Measurements from ENCODE around the gene SDHAF2. TPM values are rescaled to one million over a fixed set of nuclear protein-coding genes. Genes with fewer than 3 reads are reported as not detected.
A peak's percentile ranks its signal among the peaks of the same experiment; 100 is the strongest.

Gene SDHAF2
- total RNA-seq, 4 donors from 2014 or later = 65.8 to 122 (median 81.4) TPM

DNA sequence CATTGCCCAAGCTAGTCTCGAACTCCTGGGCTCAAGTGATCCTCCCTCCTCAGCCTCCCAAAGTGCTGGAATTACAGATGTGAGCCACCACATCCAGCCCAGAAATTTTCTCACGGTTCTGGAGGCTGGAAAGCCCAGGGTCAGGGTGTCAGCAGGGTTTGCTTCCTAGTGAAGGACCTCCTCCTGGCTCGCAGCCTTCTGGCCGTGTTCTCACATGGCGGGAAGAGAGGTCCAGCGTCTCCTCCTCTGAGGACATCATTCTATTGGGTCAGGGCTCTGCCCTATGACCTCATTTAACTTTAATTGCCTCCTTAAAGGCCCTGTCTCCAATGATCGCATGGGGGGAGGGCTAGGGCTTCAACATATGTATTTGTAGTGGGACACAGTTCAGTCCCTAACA is 38.1 kb downstream of the SDHAF2 start:
- in situ Hi-C loops (cut with MboI; ENCODE audit: low pct_ligation_motif_present in 1 of 4, low pct_unique_long_range_greater_than_20kb in 1 of 4, low sequenced_read_pairs in 3 of 4) (no loop called here), intact Hi-C loops (cut with DNase I; ENCODE audit: low total_unique reads) (no loop called here)

DNA sequence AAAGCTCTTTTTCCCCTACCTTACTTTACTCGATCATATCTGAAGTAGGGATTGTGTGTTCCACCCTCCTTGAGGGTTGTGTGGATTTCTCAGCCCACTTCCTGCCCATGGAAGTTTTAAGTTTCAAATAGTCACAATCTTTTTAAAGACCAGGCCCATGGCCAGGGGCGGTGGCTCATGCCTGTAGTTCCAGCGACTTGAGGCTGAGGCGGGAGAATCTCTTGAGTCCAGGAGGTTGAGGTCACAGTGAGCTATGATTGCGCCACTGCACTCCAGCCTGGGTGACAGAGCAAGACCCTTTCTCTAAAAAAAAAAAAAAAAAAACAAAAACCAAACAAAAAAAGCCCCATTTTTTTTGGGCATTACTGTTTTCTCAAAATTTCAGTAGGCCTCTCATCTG is 42.4 kb downstream of the SDHAF2 start:
- H3K4me3 ChIP-seq = no peak overlapping the region
- in situ Hi-C loops (cut with MboI; ENCODE audit: low pct_ligation_motif_present in 1 of 4, low pct_unique_long_range_greater_than_20kb in 1 of 4, low sequenced_read_pairs in 3 of 4) = loop anchor here in 3 of 4 donors (10.0 kb wide), 2 partner anchors 53 to 163 kb away; no protein-coding TSS in a partner anchor
- 54 to 72% methylated on average over 4 to 5 of the region's 5 CpGs for WGBS, 2 donors (ENCODE audit: low coverage in 1 of 2)
- TF ChIP-seq EP300 (IDR thresholded peaks at IDR 0.05; ENCODE audit: low read depth) (no peak), POLR2AphosphoS5 (IDR thresholded peaks at IDR 0.05) (no peak), POLR2A (IDR thresholded peaks at IDR 0.05) (no peak)
- TF ChIP-seq, protein P1, sequence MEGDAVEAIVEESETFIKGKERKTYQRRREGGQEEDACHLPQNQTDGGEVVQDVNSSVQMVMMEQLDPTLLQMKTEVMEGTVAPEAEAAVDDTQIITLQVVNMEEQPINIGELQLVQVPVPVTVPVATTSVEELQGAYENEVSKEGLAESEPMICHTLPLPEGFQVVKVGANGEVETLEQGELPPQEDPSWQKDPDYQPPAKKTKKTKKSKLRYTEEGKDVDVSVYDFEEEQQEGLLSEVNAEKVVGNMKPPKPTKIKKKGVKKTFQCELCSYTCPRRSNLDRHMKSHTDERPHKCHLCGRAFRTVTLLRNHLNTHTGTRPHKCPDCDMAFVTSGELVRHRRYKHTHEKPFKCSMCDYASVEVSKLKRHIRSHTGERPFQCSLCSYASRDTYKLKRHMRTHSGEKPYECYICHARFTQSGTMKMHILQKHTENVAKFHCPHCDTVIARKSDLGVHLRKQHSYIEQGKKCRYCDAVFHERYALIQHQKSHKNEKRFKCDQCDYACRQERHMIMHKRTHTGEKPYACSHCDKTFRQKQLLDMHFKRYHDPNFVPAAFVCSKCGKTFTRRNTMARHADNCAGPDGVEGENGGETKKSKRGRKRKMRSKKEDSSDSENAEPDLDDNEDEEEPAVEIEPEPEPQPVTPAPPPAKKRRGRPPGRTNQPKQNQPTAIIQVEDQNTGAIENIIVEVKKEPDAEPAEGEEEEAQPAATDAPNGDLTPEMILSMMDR (IDR thresholded peaks at IDR 0.05) = no peak
- no peaks in the 10 kb centered on the region for H3K9me3 ChIP-seq
- H3K27ac ChIP-seq = peak overlapping the region; percentile 53 to 72 (median 64)
- H3K36me3 ChIP-seq = no peaks in the 10 kb centered on the region
- H3K27me3 ChIP-seq = no peaks in the 10 kb centered on the region
- DNase-seq = no peak
- intact Hi-C loops (cut with DNase I; ENCODE audit: low total_unique reads) = no loop called here
- H3K4me1 ChIP-seq = peaks cover 0 to 27% (median 8%) of the 10 kb centered on the region in 4 donors

More for the DNA sequence above, 38.1 kb downstream of the SDHAF2 start:
- Histone ChIP-seq H3K4me3 (no peak overlapping the region), H3K9me3 (no peaks in the 10 kb centered on the region), H3K27ac (no peak overlapping the region), H3K36me3 (peaks cover 0 to under 1% (median 0%) of the 10 kb centered on the region in 4 donors), H3K27me3 (no peaks in the 10 kb centered on the region), H3K4me1 (peaks cover 0 to 13% (median 0%) of the 10 kb centered on the region in 4 donors)
- 79 to 81% methylated on average over 6 to 7 of the region's 7 CpGs for WGBS, 2 donors (ENCODE audit: low coverage in 1 of 2)
- DNase-seq = no peak
- no peak for TF ChIP-seq POLR2A (IDR thresholded peaks at IDR 0.05)
- TF ChIP-seq, protein P1 (IDR thresholded peaks at IDR 0.05) = no peak
- TF ChIP-seq POLR2AphosphoS5 (IDR thresholded peaks at IDR 0.05) = no peak
- no peak for TF ChIP-seq EP300 (IDR thresholded peaks at IDR 0.05; ENCODE audit: low read depth)

DNA sequence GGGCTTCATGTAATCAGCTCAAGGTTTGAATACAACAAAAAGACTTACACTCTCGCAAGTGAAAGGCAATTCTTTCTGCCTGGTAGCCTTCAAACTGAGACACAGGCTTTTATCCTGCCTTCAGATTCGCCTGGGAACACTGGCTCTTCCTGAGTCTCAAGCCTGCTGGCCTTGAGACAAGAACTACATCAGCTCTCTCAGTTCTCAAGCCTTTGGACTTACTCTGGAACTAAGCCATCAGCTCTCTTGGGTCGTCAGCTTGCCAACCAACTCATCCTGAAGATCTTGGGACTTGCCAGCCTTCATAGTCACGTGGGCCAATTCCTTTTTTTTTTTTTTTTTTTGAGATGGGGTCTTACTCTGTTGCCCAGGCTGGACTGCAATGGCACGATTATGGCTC is 42.9 kb downstream of the SDHAF2 start:
- Histone ChIP-seq H3K4me1 (peaks cover 3 to 33% (median 14%) of the 10 kb centered on the region in 4 donors), H3K9me3 (no peaks in the 10 kb centered on the region), H3K27me3 (no peaks in the 10 kb centered on the region), H3K4me3 (no peak overlapping the region), H3K27ac (peak overlapping the region; percentile 53 to 72 (median 64)), H3K36me3 (no peaks in the 10 kb centered on the region)
- intact Hi-C loops (cut with DNase I; ENCODE audit: low total_unique reads) = no loop called here
- DNase-seq = no peak
- in situ Hi-C loops (cut with MboI; ENCODE audit: low pct_ligation_motif_present in 1 of 4, low pct_unique_long_range_greater_than_20kb in 1 of 4, low sequenced_read_pairs in 3 of 4) = loop anchor here in 3 of 4 donors (10.0 kb wide), 2 partner anchors 52 to 162 kb away; no protein-coding TSS in a partner anchor
- peak in 1 of 3 donors; percentile 14 for TF ChIP-seq POLR2AphosphoS5 (IDR thresholded peaks at IDR 0.05)
- no peak for TF ChIP-seq EP300 (IDR thresholded peaks at IDR 0.05; ENCODE audit: low read depth)
- TF ChIP-seq, protein P1 (IDR thresholded peaks at IDR 0.05) = no peak
- TF ChIP-seq POLR2A (IDR thresholded peaks at IDR 0.05) = no peak
- WGBS, 2 donors (ENCODE audit: low coverage in 1 of 2) = 68% methylated on average over 5 of the region's 5 CpGs; no CpG with 5 or more reads in 1 of the 2 donors

GRCh38 chr11:61473370-61474012 is 43.6 kb downstream of the SDHAF2 start:
- WGBS, 2 donors (ENCODE audit: low coverage in 1 of 2) = 74 to 83% methylated on average over 2 to 3 of the region's 3 CpGs
- no peaks in the 10 kb centered on the region for H3K27me3 ChIP-seq
- no peaks in the 10 kb centered on the region for H3K36me3 ChIP-seq
- H3K4me3 ChIP-seq = no peak overlapping the region
- H3K27ac ChIP-seq = peak overlapping the region; percentile 34 to 72 (median 64)
- TF ChIP-seq POLR2AphosphoS5 (IDR thresholded peaks at IDR 0.05) (no peak), POLR2A (IDR thresholded peaks at IDR 0.05) (no peak)
- TF ChIP-seq, protein P1 (IDR thresholded peaks at IDR 0.05) = no peak
- no peaks in the 10 kb centered on the region for H3K9me3 ChIP-seq
- in situ Hi-C loops (cut with MboI; ENCODE audit: low pct_ligation_motif_present in 1 of 4, low pct_unique_long_range_greater_than_20kb in 1 of 4, low sequenced_read_pairs in 3 of 4) = loop anchor here in 3 of 4 donors (10.0 kb wide), 2 partner anchors 51 to 161 kb away; no protein-coding TSS in a partner anchor
- intact Hi-C loops (cut with DNase I; ENCODE audit: low total_unique reads) = no loop called here
- DNase-seq = no peak
- peaks cover 5 to 34% (median 14%) of the 10 kb centered on the region in 4 donors for H3K4me1 ChIP-seq

Data from transverse colon (tissue), 4 donors.